Inflammatory macrophage treated with lipopolysaccharide for 4 hours (primary cell): Measurements from ENCODE around the gene GPX3.

Source experiments
- DNase-seq: peaks from one replicate; pipeline ENCODE4 v3.0.0-alpha.2; 2020

Gene GPX3

GRCh38 chr5:151020304-151021110 lies at the start of gene GPX3:
Gene GPX3 (plus strand): TSS chr5:151020591. CDS start chr5:151020655, 64 bp downstream.
- DNase-seq, result peak; percentile 83

- no peak for DNase-seq
Measured at GRCh38 chr5:150978590-150978989, 41.8 kb upstream of the GPX3 start.

GRCh38 chr5:150987746-150988145 lies 32.6 kb upstream of the GPX3 start:
- no peak for DNase-seq

DNA sequence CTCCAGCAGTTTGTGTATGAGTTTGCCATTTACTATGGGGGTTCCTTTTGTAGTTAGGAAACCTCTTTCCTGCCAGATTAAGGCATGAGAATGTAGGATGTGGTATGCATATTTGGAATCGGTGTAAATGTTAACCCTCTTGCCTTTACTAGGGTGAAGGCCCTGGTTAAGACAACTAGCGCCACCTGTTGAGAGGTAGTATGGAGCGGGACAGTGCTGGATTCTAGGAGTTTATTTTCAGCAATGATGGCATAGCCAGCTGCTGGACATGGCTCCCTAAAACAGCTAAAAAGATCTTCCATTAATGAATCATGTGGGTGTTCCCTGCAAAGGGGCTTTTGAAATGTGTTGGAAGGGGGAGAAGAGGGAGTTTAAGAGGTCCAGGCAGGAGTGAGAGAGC lies 30.7 kb upstream of the GPX3 start:
- no peak for DNase-seq

DNA sequence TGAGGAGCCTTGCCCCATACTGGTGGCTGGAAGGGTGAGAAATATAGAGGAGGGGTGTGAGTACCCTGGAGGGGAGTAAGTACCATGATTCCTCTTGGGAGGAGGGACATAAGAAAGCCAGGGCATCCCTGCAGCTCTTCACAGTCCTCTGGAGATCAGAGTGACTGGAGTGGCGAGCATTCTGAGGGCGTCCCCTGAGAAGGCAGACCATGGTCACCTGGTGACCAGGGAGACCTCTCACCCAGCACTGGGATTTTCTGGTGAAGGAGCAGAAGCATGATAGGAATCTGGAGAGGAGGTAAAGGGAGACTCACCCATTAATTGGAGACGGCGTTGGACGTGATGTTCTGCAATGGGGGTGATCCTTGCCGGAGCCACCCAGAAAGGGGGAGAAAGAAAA lies 27.7 kb upstream of the GPX3 start:
- DNase-seq, result no peak

- no peak for DNase-seq
Measured at GRCh38 chr5:150993422-150993821, 27.0 kb upstream of the GPX3 start.

- no peak for DNase-seq
Measured at GRCh38 chr5:150993826-150994412, 26.5 kb upstream of the GPX3 start.

GRCh38 chr5:150999704-151000442 lies 20.5 kb upstream of the GPX3 start:
- no peak for DNase-seq

- DNase-seq, result no peak
Measured at GRCh38 chr5:151001436-151001835, 19.0 kb upstream of the GPX3 start.

DNA sequence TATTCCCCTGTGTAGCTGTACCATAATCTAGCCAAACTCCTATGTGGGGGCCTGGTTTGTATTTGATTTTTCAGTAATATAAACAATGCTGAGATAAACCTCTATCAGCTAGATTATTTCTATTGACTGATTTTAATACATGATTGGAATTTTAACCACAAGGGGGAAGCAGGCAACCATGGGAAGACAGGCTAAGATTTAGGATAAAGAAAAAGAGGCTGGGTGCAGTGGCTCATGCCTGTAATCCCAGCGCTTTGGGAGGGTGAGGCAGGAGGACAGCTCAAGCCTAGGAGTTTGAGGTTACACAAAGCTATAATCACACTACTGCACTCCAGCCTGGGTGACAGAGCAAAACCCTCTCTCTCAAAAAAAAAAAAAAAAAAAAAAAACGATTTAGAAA lies 18.1 kb upstream of the GPX3 start:
- DNase-seq, result no peak

GRCh38 chr5:151002681-151003502 lies 17.5 kb upstream of the GPX3 start:
- DNase-seq, result no peak

GRCh38 chr5:151003503-151003860 lies 16.9 kb upstream of the GPX3 start:
- DNase-seq, result no peak

DNA sequence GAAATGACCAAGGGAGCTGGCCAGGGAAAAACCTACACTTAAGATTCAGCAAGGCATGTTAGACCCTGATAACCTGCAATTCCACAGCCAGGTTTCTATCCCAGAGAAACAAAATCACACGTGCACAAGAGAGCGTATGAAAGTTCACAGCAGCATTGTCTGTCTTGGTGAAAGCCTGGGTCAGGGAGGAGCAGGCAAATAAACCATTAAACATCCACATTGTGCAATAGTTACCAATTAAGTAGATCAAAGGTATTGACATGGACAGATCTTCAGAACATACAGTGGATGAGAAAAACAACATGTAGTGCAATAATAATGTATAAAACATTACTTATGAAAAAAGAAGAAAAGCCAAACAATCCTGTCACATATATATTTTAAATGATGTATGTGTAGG lies 15.9 kb upstream of the GPX3 start:
- DNase-seq, result no peak

GRCh38 chr5:151005187-151005949 lies 15.0 kb upstream of the GPX3 start:
- no peak for DNase-seq

DNA sequence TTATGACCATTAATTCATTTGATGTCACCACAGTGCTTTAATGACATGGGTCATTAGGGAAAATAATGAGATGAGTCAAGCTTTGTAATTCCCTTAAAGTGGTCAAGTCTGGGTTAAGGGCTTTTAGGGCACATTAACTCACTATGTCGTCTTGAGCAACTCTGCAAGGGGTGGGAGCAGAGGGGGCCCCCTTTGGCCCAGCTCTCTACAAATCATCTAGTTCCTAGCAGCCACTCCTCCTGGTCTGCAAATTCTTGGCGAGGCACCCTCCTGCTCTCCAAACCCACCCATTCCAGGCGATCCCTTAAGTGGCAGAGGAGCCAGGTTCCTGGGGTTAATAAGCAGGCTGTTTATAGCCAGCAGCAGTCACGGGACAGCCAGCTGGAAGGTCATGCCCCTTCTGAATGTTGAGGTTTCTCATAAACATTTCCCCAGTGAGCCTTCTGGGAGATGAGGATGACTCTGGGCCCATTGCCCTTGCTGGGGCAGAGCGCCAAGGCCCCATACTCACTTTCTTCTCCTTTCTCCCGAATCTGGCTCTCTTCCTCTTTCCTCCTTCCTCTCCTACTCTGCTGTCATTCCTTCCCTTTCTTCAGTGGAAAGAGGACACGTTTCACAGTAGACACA lies 14.3 kb upstream of the GPX3 start:
- peak; percentile 48 for DNase-seq

- DNase-seq, result peak; percentile 36
Measured at GRCh38 chr5:151006704-151007334, 13.6 kb upstream of the GPX3 start.

DNA sequence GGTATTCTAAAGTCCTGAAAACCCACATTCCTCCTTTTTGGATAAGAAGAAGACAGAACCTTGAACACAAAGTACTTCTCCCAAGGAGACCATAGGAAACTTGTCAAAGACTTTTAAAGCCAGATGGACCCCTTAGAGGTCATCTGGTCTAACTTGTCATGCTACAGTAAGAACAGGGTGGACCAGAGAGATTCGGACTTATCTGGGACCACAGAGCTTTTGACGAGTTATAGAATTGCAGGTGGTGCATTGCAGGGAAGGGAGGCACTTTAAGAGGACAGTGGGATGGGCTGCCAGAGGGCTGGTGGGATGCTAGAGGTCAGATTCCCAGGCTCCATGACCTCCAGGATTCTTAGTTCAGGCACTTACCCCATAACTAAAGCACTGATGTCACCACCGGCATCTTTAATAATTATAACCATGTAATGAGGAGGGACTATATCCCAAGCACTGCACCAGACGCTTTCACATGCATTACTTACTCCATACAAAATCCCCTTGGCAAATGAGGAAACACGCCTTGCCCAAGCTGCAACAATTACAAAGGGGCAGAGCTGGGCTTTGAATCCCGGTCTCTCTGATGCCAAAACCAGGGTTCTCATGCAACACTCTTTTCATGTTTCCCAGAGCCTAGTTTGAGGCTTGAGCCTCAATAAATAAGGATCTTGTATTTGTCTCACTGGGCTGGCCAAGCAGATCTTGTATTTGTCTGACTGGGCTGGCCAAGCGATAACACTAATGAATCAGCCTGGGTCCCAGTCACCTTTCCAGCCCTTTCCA lies 12.8 kb upstream of the GPX3 start:
- peak; percentile 47 for DNase-seq

DNA sequence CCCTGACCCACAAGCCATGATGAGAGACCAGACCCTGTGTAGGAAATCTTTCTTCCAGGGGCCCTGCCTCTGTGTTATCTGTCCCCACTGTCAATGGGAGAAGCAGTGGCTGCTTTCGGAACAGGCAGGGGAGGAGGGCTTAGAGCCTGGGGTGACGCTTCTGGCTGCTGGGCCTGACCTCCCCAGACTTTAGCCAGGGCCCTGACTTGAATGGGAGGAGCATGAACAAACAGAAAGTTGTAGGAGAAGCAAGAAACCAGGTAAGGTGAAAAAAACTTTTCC lies 12.2 kb upstream of the GPX3 start:
- DNase-seq, result no peak

DNA sequence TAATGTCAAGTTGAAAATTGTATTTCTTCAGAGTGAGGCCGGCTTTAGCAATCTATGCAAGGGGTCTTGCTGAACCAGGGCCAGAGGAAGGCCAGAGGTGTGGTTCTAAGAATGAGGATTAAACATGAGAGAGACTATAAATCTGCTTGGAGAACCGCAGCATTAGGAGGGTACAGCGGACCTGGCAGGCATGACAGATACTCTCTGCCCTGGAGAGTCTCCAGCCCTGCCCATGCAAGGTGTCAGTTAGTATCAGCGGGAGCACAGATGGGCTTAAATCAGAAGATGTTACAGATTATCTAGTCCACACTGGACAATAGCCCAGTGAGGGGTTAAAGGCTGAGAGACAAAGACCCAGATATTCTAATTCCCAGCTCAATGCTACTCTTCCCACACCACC lies 11.5 kb upstream of the GPX3 start:
- no peak for DNase-seq

DNA sequence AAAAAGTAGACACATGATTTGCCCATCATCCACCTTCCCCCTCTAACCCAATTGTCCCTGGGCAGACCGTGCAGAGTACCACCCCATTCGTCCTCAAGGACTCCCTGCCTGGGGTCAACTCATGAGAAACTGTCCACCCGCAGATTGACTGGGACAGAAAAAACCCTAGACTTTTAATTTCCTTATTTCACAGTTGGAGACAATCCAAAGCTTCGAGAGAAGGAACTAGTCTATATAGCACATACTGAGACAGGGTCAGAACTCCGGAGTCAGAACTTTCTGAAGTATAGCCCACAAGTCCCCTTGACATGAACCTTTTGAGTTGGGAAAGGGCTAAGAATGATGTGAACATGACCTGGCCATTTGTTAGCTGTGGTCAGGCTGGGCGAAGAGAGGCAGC lies 7.5 kb upstream of the GPX3 start:
- DNase-seq, result no peak
